Activated T-helper 1 cell treated with Interleukin-2 at 50 U/mL for 16 hours (primary cell): Measurements from ENCODE around the gene AARS1.
"Not testable (repeated sequence)": the region's sequence is repeated elsewhere in the genome, so short reads cannot be mapped to it uniquely, and the experiment has no call there.

Experiments used
- DNase-seq: peaks from one replicate; pipeline ENCODE4 v3.0.0-alpha.2; 2020; ENCODE audit warnings: low read depth

Gene AARS1

DNA sequence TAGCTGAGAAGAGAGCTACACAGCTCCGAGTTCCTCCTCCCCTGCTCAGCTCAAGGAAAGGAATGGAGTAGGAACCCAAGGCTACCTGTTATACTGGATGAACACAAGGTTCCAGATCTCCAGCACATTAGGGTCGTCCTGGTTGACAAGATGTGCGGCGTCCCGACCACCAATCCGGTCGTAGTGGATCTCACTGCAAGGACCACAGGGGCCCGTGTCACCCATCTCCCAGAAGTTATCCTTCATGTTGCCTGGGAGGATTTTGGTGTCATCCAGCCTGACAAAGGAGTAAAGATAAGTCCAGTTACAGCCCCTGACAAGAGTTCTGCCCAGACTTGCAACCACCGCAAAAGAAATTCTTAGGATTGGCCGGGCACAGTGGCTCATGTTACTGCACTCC lies 17.6 kb downstream of the AARS1 start:
- no peak for DNase-seq

DNA sequence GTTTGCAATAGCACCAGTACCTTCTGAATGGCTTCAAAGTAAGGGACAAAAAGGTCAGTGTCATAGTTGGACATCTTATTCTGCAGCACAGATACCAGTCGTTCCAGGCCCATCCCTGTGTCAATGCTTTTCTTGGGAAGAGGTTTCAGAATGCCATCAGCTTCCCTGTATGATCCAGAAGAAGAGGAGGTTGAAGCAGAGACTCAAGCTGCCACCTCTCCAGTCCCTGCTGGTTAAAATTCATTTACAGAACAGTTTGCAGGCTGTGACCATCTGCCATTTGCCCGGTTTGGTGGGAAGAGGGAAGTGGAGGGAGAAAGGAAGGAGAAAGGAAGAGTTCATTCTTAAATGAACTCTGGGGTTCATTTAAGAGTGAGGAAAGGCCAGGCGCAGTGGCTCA lies 19.1 kb downstream of the AARS1 start:
- no peak for DNase-seq

DNA sequence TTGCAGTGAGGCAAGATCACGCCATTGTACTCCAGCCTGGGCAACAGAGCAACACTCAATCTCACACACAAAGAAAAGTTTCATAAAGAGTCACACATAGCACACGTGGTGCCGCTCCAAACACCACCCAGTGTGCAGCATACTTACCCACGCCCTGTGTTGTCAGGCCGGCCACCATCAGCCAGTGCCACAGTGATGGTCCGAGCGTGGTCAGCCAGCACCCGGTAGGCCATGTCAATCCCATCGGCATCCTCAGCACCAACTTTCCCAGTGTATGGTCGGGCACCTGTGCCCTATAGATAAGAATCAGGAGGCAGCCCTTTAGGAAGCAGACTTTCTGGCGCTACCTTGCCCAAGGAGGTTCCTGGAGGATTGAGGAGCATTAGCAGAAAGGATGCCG lies 19.8 kb downstream of the AARS1 start:
- DNase-seq: no peak

DNA sequence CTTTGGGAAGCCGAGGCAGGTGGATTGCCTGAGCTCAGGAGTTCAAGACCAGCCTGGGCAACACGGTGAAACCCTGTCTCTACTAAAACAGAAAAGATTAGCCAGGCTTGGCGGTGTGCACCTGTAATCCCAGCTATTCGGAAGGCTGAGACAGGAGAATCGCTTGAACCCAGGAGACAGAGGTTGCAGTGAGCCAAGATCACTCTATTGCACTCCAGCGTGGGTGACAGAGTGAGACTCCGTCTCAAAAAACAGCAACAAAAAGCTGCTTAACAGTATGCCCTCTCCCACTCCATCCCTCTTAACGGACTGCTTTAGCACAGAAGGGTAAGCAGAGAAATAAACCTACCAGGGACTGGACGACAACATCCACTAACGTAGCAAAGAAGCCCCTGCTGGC lies 21.4 kb downstream of the AARS1 start:
- DNase-seq: not testable (repeated sequence)

DNA sequence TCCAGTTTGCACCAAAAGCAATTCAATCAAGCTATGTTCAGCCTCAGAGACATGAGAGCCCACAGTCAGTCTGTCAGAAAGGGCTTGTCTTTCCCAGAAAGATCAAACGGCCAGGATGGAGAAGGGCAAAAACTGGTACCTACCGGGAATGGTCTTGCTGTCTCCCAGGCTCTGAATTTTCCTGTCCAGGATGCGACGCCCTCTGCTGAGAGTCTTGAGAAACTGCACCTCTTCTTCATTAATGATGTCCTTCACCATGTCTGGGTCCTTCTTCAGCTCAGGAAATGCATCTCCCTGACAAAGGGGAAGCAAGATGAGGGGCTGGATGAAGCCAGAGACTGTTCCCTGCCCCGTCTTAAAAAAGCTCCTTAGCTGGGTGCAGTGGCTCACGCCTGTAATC lies 21.8 kb downstream of the AARS1 start:
- DNase-seq: no peak

DNA sequence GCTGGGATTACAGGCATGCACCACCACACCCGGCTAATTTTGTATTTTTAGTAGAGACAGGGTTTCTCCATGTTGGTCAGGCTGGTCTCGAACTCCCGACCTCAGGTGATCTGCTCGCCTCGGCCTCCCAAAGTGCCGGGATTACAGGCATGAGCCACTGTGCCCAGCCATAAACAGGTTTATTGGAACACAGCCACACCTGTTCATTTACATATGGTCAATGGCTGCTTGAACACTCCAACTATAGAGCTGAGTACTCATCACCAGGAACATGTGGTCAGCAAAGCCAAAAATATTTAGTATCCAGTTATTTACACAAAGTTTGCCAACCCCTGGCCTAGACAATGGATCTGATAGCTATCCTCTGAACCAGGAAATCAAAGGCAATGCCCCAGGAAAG lies 29.4 kb downstream of the AARS1 start:
- not testable (repeated sequence) for DNase-seq

DNA sequence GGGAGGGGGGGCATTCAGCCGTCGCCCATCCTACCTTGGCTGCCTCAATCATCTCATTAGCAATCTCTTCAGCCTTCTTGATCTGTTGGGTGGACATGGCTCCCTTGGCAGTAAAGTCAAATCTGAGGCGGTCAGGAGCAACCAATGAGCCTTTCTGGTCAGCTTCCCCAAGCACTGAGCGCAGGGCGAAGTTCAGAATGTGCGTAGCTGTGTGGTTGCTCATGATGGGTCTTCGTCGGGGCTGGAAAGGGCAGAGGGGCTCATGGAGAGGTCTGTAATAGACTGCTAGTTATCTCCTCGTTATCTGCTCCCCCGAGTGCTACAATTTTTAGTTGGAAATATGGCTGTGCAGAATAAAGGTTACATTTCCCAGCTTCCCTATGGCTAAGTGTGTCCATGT lies 30.4 kb downstream of the AARS1 start:
- no peak for DNase-seq

GRCh38 chr16:70258065-70258464 lies 31.2 kb downstream of the AARS1 start:
- no peak for DNase-seq

GRCh38 chr16:70257391-70257790 lies 31.9 kb downstream of the AARS1 start:
- DNase-seq: no peak

GRCh38 chr16:70255574-70255973 lies 33.7 kb downstream of the AARS1 start:
- no peak for DNase-seq

- DNase-seq: no peak
Measured at GRCh38 chr16:70254965-70255286, 34.4 kb downstream of the AARS1 start.

- no peak for DNase-seq
Measured at GRCh38 chr16:70254180-70254964, 34.9 kb downstream of the AARS1 start.

DNA sequence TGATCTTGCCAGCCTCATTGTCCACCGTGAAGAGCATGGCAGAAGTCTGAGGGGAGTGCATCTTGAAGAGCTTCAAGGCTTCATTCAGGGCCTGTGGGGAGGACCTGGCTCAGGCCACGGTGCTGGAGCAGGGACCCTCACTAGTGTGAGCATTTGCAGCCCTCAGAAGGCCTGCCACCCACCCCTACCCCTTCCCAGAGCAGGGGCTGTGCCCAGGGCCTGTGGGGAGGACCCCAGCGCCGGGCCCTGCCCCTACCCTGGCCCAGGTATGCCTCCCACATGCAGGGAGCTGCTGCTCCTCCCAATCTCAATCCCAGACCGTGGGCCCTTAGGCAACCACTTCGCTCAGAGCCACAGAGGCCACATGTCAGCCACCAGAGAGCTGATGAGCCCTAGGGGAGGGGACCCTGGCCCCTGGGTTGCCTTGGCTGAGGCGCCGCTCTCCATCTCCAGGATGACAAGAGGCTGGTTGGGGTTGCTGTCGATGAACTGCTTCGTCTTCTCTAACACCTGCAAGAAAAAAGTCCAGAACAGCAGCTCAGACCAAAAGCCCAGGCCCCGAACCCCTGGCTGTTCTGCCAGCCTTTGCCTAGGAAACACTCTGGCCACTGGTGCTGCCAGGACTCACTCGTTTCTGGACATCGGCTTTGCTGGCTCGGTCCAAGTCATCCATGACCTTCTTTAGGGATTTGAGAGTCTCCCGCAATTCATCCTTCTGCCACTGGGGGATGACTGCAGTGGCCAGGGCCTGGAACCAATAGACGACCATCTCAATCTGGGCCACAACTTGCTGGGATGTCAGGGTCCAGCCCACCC lies 35.8 kb downstream of the AARS1 start:
- DNase-seq: no peak

DNA sequence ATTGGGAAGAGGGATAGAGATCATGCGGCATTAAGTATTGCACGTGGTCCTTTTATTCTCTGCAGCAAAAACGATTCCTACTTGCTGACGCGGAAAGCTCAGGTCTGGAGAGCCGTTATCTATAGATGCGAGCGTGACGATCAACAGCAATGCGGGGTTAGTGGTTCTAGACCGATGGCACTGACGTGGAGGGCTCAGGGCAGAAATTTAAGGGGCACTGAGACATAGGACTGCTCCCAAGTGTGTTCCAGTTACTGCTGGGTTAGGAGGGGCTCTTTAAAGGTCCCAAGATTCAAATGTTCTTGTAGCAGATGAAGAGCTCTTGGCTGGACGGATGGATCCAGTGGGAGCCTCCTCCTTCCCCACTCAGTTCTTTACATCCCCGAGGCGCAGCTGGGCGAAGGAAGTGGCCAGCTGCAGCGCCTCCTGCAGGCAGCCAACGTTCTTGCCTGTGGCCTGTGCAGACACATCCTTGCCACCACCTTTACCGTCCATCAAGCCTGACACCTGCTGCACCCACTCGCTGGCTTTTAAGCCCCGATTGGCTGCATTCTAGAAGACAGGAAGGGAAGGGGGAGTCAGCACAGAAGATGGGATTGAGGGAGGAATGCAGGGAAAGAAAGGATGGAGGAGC lies 36.8 kb downstream of the AARS1 start:
- no peak for DNase-seq

DNA sequence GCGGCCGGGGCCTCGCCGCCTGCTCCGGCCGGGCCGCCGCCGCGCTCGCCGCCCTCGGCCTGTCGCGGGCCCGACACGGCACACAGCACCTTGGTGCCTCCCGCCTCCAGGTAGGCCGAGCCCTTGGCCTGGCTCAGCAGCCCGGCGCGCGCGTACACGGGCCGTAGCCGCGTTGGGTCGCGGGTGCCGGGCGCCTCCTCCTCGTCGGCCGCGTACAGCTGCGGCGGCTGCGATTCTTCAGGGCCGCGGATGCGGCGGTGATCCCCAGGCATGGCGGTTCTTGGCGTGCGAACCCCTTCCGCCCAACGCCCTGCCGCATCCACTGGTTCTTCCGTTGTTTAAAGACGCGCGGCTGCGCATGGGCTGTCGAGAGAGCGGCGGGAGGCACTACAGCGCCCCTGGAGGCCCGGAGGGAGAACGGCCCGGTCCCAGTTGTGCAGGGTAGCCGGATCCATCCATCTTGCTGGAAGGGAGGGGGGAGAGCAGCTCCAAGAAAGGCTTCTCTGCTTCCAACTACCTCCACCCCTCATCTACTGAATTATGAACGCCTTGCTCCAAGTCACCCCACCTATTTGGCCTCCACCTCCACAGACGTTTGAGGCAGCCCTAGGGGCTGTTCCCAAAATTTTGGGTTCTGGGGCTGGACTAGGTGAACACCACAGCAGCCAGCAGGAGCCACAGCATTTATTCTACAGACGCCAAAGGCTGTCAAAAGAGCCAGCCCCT lies 37.5 kb downstream of the AARS1 start, which contains the start of gene EXOSC6:
Gene EXOSC6, minus strand, starts transcription at position 312 of the 726 bp plus-strand sequence. Its CDS starts 40 bp downstream, at position 272.
- peak; percentile 90 for DNase-seq

- DNase-seq: peak; percentile 14
Measured at GRCh38 chr16:70250748-70251628, 38.3 kb downstream of the AARS1 start.

DNA sequence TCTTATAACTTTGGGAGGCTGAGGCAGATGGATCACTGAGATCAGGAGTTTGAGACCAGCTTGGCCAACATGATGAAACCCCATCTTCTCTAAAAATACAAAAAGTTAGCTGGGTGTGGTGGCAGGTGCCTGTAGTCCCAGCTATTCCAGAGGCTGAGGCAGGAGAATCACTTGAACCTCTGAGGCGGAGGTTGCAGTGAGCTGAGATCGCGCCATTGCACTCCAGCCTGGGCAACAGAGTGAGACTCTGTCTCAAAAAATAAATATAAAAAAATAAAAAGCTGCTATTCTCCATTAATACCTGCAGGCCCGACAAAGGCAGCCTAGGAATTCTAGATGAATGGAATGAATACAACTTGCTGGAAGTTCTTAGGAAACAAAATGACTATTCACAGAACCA lies 39.6 kb downstream of the AARS1 start:
- DNase-seq: not testable (repeated sequence)

- not testable (repeated sequence) for DNase-seq
Measured at GRCh38 chr16:70238773-70239172, 50.5 kb downstream of the AARS1 start.

- DNase-seq: not testable (repeated sequence)
Measured at GRCh38 chr16:70231831-70232230, 57.5 kb downstream of the AARS1 start.

DNA sequence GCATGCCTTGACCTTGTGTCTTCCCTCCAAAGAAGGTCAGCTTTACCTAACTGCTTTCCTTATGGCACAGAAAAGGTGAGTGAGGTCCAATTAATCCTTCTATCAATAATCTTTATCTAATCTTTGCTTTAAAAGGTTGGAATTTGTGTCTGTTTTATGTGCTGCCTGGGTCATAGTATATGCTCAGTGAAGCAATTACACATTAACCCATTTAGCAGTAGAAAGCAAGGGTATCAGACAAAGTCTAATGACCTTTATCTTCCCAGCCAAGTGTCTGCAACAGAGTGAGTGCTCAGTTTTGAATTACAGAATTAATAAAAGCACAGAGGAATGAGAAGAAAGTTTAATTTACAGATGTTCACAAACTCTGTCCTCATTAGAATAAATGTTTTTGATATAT lies 63.3 kb downstream of the AARS1 start:
- DNase-seq: not testable (repeated sequence)

DNA sequence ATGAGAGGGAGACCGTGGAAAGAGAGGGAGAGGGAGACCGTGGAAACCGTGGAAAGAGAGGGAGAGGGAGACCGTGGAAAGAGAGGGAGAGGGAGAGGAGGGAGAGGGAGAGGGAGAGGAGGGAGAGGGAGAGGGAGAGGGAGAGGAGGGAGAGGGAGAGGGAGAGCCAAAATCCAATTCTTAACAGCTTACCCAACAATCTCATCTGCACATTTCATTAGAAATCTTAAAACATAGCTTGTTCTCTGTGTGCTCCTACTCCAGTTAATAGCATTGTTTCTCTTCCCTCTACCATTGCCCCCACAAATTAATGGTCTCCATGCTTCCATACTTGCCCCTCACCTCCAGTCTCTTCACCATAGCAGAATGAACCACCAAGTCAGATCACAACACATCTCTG lies 63.9 kb downstream of the AARS1 start:
- DNase-seq: not testable (repeated sequence)
